LoVo (cell line): ENCODE results near the gene IL1RAPL1.

Source experiments
- DNase-seq: peaks from one replicate; pipeline ENCODE4 v3.0.0-alpha.2; 2016; ENCODE audit warnings: low spot score

The IL1RAPL1 gene

DNA sequence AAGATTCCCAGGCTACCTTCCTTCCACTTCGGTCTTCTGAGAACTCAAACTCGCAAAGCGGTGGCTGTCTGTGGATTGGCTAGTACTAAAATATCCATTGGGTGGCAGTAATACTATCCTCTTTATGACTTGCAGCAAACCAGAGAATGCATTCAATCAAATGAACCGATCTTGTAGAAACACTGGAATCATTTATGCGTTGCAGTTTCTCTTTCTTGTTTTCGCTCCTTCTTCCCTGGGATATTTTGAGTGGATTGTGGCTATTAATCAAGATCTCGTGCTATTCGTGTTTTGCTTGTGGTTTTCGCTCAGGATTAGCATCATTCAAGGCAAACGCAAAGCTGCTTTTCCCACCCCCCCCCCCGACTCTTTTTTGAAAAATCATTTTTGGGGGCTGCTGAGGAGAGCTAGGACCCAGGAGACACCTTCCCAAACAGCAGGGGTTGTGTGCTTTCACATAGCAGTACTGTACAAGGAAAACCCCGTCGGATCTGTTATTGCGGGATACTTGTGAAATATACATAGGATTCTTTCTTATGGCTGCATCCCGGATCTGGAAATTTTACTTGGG lies at the start of gene IL1RAPL1:
Gene IL1RAPL1 (plus strand): TSS at position 466 of the 571 bp plus-strand sequence.
- peak; percentile 12 for DNase-seq

DNA sequence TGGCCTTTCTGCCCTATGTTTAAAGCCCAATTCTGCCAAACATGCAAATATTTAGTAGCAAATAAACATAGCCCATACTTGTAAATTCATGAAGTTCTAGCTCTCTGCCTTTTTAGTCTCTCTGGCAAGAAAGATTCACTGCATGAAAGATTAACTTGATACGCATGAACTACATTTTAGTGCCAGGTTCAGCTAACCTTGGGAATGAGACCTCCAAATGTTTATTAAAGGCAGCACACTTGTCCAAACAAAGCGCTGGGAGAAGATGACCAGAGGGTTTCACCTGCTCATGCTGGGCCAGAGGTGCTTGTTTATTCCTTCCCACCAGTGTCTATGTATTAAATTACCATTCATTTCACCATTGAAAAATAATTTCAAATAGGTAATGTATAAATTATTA lies 44.5 kb upstream of the IL1RAPL1 start:
- no peak for DNase-seq

GRCh38 chrX:28549838-28550237 lies 37.4 kb upstream of the IL1RAPL1 start:
- no peak for DNase-seq

DNA sequence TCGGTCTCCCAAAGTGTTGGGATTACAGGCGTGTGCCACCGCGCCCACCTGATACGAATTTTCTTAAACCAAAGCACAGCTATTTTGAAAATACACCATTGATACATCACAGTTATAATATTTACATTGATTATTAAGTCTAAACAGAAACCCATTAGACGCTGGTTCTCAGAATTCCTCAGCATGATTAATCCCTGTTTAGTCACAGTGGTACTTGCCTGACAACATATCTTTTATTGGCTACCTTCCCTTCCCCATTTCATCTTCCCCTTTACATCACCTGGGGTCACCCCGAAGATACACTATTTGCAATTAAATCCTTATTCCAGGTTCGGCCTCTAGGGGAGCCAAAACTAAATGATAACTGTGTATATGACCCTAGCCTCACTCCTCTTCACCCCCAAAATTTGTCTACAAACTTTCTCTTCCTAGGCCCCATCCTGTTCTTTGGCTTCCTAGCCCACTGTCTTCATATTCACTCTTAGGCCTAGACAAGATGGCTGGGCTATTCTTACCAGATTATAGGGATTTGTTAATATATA lies 36.8 kb upstream of the IL1RAPL1 start:
- no peak for DNase-seq

DNA sequence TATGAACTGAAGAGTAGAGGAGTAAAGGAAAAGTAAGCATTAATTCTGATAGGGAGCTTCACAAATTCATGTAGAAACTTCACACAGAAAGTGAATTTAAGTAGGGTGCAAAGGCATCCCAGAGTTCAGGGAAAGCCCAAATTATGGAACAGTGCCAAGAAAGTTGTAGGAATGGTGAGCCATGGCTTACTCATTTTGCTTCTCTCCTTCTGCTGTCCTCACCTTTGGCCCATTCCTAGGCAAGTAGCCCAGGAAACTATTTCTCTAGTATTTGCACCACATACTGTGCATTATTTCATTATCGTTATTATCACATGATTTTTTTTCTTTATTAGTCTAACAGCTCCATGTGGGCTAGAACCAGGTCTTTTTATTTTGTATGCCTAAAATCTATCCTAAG lies 34.9 kb upstream of the IL1RAPL1 start:
- DNase-seq = peak; percentile 21

DNA sequence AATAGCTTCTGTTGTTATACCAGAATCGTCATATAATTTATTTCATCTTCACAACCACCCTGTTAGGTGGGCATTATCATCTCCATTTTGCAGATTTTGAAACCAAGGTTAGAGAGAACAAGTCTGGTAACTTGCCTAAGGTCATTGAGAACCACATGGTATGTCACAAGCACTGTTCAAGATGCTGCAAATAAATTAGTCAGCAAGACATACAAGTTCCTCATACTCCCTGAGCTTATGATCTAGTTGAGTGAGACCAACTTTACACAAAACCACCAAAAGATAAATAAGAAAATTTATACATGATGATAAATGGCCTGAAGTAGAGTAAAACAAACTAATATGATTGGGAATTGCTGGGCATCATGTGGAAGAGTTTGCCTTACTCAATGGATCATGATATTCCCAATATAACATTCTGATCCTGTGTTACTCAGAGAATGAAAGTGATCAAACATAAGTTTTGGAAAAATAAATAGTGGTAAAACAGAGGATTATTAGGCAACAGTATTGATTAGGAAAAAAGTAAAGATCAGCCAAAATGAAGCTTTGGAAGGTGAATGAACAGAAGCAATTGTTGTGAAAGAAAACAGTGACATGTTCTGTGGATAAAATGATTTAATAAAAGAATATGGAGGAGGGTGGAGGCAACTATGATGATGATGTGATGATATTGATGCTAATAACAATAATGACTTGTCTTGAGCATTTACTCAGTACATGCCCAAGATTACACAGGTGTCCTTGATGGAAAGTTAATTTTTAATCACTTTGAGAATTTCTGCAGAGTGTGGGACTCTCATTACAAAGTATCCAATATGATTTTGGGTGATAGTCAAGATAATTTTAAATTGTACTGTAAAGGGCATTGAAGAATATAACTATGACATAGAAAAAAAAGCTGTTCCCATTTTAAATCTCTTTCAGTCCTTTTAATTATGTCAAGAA lies 34.1 kb upstream of the IL1RAPL1 start:
- no peak for DNase-seq

DNA sequence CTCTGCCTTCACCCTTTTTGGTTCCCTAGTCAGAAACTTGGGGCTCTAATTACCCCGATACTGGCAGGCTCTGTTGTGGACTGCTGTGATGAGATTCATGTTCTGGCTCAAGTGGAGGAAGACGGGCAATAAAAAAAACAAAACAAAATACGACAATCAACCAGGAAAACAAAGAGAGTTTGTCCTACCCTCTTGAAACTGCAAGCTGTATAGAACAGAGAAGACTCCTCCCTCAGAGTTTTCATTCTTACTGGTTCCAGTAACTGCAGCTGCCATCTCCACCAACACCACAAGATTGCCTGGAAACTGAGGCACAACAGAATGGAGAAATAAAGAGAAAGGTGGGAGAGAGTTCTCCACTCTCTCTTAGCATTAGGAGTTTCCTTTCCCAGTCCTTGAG lies 11.1 kb upstream of the IL1RAPL1 start:
- no peak for DNase-seq

GRCh38 chrX:28581522-28581921 lies 5.7 kb upstream of the IL1RAPL1 start:
- DNase-seq = no peak

- DNase-seq = no peak
Observed at GRCh38 chrX:28582511-28582910, 4.7 kb upstream of the IL1RAPL1 start.

DNA sequence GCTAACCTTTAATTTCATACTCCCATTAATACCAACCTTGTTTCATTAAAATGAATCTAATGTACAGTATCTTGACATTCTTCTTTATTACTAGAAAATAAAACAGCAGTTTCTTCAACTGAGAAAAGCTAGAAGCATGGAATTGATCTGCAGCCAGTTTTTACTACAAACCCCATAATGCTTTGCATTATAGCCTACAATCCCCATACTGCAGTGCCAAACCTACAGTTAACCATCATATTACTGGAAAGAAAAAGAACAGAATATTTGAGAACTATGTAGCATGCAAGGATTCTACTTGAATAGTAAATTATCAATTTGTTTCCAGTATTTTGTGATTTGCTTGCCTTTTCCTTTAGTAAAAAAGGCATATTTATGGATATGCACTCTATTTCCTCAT lies 3.2 kb upstream of the IL1RAPL1 start:
- no peak for DNase-seq

DNA sequence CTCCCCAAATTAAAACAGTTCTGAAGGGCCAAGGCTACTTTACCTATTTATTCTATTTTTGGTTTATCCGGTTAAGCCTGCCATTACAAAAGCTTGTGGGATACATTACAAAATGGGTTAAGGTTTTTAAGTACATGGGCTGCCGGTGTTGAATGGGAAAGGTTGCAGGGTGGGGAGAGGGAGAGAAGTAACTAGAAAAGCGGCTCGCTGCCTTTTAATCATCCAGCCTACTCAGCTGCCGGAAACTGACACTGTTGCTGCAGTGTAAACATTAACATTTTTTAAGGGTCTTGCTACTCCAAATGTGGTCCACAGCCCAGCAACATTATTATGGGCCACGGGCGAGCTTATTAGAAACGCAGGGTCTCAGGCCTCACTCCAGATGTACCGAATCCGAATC lies 1.5 kb upstream of the IL1RAPL1 start:
- DNase-seq = no peak

DNA sequence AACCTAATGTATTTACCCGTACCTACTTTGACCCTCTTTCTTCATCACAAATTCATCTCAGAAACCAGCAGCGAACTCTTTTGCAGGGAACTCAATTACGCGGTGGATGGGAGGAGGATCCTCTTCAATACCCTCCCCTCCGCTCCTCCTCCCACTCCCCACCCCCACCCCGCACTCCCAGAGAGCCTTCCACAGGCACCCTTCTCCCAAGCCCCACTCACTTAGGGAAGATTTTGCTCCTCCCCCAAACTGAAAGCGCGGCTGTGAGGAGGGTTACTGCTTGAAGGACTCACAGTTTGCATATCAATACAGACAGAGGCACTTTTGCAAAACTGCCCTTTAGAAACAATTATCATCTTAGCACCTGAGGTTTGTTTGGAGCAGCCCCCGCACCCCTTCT lies 960 bp upstream of the IL1RAPL1 start:
- DNase-seq = no peak

GRCh38 chrX:28589046-28589445 lies 1.8 kb downstream of the IL1RAPL1 start:
- no peak for DNase-seq

DNA sequence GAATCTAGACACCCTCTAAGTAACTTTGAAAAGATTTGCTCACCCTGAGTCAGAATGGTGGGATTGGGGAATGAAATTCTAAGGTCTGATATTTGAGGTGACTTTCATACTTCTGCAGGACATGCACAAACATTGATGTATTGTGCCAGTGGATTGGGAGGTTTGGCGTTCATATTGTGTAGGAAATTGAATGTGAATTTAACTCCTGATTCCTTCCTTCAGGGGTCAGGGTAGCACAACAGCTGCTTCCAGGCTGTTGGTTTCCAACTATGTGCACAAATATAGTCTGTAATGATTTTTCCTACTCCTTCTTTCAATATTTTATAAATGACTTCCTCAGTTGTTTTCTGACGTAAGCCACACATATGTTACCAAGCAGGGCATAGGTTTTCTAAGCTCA lies 3.1 kb downstream of the IL1RAPL1 start:
- DNase-seq = no peak

DNA sequence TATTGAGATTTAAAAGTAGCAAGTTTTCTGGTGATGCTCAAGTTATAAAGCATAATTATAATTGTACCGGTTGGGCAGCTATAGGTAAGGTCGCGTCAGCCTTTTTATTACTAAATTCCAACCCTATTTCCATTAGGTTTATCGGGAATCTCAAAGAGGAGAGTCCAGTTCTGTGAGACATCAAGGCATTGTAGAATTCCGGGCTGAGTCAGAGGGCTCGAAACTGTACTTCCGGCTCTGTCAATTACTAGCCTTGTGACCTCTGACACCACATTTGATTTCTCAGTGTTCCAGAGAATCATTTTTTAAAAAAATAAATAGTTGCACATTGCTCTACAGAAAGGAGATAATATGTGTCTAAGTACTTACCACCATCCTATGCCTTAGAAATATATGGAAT lies 4.3 kb downstream of the IL1RAPL1 start:
- DNase-seq = no peak

GRCh38 chrX:28595346-28595745 lies 8.1 kb downstream of the IL1RAPL1 start:
- no peak for DNase-seq

GRCh38 chrX:28599957-28600356 lies 12.7 kb downstream of the IL1RAPL1 start:
- DNase-seq = no peak

DNA sequence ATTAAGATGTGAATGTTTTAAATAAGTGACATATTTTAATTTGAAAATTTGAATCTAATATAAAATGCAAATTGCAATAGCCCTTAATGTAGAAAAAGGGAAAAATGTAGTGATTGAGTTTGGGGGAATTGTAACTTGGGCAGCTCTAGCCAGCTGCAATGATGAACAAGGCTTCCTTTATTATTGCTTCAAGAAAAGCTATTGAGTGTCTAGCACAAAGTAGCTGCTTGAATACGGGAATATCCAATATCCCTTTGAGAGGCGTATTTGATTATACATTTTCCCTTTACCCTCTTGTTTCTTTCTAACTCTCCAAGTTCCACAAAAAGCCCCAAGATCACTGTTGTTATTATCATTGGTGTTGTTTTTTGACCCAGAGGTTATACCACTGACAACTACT lies 21.8 kb downstream of the IL1RAPL1 start:
- DNase-seq = no peak

DNA sequence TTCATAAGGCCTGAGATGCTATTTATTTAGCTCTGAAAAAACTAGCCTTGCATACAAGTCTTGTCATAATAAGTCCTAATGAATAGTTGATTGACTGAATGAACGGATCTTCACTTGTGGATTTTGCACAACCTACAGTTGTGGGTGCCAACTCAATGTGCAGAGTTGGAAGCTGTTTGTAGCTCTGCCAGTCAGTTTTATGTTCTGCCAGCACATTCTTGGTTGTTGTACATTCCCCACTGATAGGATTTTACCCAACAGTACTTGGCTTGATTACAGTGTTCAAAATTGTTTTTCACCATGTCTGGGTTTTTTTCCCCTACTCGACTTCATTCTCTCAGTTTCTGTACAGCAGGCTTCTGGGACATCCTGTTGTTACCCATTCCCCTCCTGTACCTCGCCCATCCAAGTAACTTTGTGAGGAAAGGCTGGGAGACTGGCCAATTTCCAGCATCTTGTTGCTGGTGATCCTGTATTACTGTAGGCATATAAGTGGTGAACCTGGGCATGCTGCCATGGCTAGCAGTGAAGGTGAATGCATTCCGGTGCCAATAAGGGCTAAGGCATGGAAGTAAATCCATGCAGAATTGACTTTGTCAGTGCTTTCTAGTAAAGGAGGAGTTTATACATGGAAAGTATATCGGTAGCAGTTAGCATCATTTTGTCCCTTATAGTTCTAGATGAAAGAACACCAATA lies 22.8 kb downstream of the IL1RAPL1 start:
- no peak for DNase-seq

GRCh38 chrX:28610746-28611145 lies 23.5 kb downstream of the IL1RAPL1 start:
- DNase-seq = no peak

DNA sequence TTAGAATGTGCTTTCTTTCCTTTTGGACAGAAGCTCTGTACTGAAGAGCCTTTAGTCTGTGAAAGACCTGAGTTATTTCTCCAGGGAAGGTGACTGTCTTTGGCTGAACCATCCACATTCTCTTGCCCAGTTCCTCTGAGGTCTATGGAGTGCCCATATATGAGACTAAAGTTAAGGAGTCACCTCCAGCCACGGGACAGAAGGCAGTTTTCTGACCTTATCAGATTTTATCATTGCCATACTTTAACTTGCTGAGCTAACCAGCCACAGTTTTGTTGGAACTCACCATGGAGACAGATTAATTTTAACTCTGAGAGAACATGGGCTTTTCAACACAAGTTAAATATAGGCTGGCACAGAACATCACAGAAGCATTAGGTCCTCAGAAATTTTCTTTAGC lies 26.3 kb downstream of the IL1RAPL1 start:
- no peak for DNase-seq

DNA sequence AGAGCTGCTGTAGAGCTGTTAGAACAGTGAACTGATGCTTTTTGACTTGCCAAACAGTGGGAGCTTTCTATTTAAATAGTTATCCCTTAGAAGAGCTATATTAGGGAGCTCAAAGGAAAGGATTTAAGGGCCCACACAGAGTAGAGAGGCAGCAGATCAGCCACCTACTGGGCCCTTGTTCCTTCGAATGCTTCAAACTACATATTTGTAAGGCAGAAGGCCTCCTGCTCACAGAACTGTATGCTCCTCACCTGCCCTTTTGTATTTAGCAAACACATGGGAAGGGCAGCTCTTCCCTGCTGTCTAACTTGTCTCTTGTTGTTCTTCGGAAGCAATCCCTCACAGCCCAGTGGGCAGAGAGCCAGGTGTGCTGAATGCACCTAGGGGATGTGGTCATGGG lies 38.0 kb downstream of the IL1RAPL1 start:
- DNase-seq = no peak

GRCh38 chrX:28626515-28626914 lies 39.3 kb downstream of the IL1RAPL1 start:
- DNase-seq = no peak
